ENCODE measurements around the gene SIVA1. TPM values are rescaled to one million over a fixed set of nuclear protein-coding genes. Genes with fewer than 3 reads are reported as not detected.

Gene SIVA1
- total RNA-seq, 1 donor = 67.8 TPM

DNA sequence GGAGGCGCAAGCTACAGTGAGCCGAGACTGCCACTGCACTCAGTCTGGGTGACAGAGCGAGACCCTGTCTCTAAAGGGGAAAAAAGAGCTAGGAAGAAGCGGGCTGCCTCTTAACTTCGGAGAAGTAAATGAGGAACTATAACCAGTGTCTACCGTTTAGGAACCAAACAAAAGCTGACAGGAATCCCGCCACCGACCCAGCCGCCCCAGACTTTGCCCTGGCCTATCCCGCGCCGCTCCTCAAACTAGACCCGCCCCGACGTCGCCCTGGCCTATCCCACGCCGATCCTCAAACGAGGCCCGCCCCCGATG lies 568 bp upstream of the SIVA1 start:
- TF ChIP-seq, protein P1, sequence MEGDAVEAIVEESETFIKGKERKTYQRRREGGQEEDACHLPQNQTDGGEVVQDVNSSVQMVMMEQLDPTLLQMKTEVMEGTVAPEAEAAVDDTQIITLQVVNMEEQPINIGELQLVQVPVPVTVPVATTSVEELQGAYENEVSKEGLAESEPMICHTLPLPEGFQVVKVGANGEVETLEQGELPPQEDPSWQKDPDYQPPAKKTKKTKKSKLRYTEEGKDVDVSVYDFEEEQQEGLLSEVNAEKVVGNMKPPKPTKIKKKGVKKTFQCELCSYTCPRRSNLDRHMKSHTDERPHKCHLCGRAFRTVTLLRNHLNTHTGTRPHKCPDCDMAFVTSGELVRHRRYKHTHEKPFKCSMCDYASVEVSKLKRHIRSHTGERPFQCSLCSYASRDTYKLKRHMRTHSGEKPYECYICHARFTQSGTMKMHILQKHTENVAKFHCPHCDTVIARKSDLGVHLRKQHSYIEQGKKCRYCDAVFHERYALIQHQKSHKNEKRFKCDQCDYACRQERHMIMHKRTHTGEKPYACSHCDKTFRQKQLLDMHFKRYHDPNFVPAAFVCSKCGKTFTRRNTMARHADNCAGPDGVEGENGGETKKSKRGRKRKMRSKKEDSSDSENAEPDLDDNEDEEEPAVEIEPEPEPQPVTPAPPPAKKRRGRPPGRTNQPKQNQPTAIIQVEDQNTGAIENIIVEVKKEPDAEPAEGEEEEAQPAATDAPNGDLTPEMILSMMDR (IDR thresholded peaks at IDR 0.05; ENCODE audit: insufficient read depth, low read depth, low read length) = no peak
- DNase-seq (ENCODE audit: low read depth) = no peak
- peak overlapping the region; percentile 63 for H3K4me3 ChIP-seq (ENCODE audit: low read depth, low read length)

DNA sequence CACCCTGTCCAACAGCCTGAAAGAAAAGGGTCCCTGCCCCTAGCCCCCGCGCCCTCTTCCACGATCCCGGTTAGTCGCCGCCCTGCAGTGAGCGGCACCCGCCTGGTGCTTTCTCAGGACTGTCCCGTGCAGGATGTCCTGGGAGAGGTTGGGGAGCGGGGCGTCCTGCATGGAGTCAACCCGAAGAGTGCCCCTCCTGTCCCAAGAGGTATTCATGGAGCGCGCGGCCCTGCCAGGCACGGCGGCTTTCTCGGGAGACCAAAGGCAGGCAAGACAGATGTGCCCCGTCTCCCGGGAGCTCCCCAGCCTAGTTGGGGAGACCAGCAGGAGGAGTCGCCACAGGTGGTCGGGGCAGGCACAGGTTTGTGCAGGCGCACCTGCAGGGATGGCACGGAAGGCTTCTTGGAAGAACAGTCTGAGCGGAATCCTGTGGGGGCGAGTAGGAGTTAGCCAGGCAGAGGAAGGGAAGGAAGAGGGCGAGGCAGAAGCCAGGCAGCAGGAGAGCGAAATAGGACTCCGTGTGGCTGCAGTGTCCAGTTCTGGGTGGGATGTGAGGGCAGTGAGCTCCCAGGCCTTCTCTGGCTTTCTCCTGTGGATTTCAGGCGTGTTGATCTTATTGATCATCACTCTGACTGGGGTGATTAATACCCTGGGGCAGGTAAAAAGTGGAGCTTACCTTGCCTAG lies 723 bp downstream of the SIVA1 start:
- TF ChIP-seq, protein P1 (IDR thresholded peaks at IDR 0.05; ENCODE audit: insufficient read depth, low read depth, low read length) = no peak
- peak overlapping the region; percentile 92 for H3K4me3 ChIP-seq (ENCODE audit: low read depth, low read length)
- no peak for DNase-seq (ENCODE audit: low read depth)

DNA sequence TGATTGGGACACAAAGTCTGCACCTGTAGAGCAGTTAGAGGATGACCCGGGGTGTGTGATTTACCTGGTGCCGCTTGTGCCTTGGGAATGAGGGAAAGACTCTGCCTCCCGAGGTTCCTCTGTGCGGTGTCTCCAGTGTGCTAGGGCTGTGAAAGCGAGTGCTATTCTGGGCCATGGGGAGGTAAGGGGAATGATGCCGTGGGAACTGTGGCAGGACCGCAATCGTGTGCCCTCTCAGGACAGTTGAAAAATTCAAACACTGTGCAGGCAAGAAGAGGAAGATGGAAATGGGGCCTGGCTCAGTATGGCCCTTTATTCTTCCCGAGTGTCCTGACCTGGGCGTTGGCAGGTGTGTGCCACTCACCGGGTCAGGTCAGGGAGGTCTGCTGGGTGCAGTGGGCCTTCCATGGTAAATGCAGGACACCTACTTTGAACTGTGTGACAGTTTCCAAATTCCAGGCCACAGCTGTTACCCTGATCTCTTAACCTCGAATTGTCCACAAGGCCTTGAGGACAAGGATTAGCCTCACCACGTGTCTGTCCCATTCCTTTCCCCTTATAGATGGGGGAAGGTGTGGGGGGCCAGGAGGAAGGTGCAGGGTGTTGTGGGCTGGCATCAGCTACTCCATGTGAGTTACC lies 1.4 kb downstream of the SIVA1 start:
- peak overlapping the region; percentile 92 for H3K4me3 ChIP-seq (ENCODE audit: low read depth, low read length)
- TF ChIP-seq, protein P1 (IDR thresholded peaks at IDR 0.05; ENCODE audit: insufficient read depth, low read depth, low read length) = no peak
- no peak for DNase-seq (ENCODE audit: low read depth)

DNA sequence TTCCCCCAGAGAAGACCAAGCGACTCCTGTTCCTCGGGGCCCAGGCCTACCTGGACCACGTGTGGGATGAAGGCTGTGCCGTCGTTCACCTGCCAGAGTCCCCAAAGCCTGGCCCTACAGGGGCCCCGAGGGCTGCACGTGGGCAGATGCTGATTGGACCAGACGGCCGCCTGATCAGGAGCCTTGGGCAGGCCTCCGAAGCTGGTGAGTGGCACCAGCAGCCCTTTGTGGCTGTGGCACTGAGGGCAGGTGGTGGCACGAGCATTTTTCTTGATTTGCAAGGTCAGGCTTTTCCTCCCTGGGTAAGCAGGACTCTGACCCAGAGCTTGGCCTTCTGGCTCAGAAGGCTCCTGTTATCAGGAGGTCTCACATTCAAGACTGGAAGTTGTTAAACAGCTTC lies 2.7 kb downstream of the SIVA1 start:
- no peak overlapping the region for H3K4me3 ChIP-seq (ENCODE audit: low read depth, low read length)
- DNase-seq (ENCODE audit: low read depth) = no peak
- TF ChIP-seq, protein P1 (IDR thresholded peaks at IDR 0.05; ENCODE audit: insufficient read depth, low read depth, low read length) = no peak

- DNase-seq (ENCODE audit: low read depth) = no peak
- TF ChIP-seq, protein P1 (IDR thresholded peaks at IDR 0.05; ENCODE audit: insufficient read depth, low read depth, low read length) = no peak
Observed at GRCh38 chr14:104756477-104757237, 3.7 kb downstream of the SIVA1 start.

GRCh38 chr14:104757238-104757585 lies 4.3 kb downstream of the SIVA1 start:
- TF ChIP-seq, protein P1 (IDR thresholded peaks at IDR 0.05; ENCODE audit: insufficient read depth, low read depth, low read length) = no peak
- no peak overlapping the region for H3K4me3 ChIP-seq (ENCODE audit: low read depth, low read length)
- no peak for DNase-seq (ENCODE audit: low read depth)

More at GRCh38 chr14:104756477-104757237, 3.7 kb downstream of the SIVA1 start:
- no peak overlapping the region for H3K4me3 ChIP-seq (ENCODE audit: low read depth, low read length)
